ENCODE results near the gene HVCN1.

GRCh38 chr12:110718222-110718908 is 29.4 kb upstream of the HVCN1 start:
- TF ChIP-seq POLR2A (IDR thresholded peaks at IDR 0.05; ENCODE audit: low read length) (no peak), GATA1 (IDR thresholded peaks at IDR 0.05; ENCODE audit: low read depth, low read length) (no peak)

Measured in erythroblast (primary cell).